Hepatocyte (in vitro differentiated cells): ENCODE data around the gene PIGL. TPM values are rescaled to one million over a fixed set of nuclear protein-coding genes. Genes with fewer than 3 reads are reported as not detected.

Experiments
- DNase-seq: peaks from one replicate; pipeline ENCODE4 v3.0.0-alpha.2; 2016; ENCODE audit warnings: low spot score
- H2AFZ ChIP-seq: fragments of 200-600 bp; sonication (generic); 2 replicates; pipeline ENCODE4 v1.6.0; 2016; ENCODE audit warnings: antibody characterized with exemption, mild to moderate bottlenecking
- H3K27ac ChIP-seq: fragments of 200-600 bp; sonication (generic); 2 replicates; pipeline ENCODE4 v1.5.1; 2016; ENCODE audit warnings: mild to moderate bottlenecking
- H3K27me3 ChIP-seq: fragments of 200-600 bp; sonication (generic); 2 replicates; pipeline ENCODE4 v1.6.1; 2016
- H3K36me3 ChIP-seq: fragments of 200-600 bp; sonication (generic); replicated peaks from 2 replicates; pipeline ENCODE4 v1.5.1; 2016; ENCODE audit warnings: low read depth; ENCODE audit not compliant: insufficient read depth
- H3K4me1 ChIP-seq: fragments of 200-600 bp; sonication (generic); 2 replicates; pipeline ENCODE4 v1.5.1; 2016; ENCODE audit warnings: mild to moderate bottlenecking, moderate library complexity; ENCODE audit not compliant: insufficient read depth
- H3K4me2 ChIP-seq: fragments of 200-600 bp; sonication (generic); 2 replicates; pipeline ENCODE4 v1.6.0; 2016
- H3K4me3 ChIP-seq: fragments of 200-600 bp; sonication (generic); 2 replicates; pipeline ENCODE4 v1.5.1; 2016; ENCODE audit warnings: mild to moderate bottlenecking
- H3K79me2 ChIP-seq: fragments of 200-600 bp; sonication (generic); 2 replicates; pipeline ENCODE4 v1.6.0; 2017; ENCODE audit warnings: mild to moderate bottlenecking
- H3K9me2 ChIP-seq: fragments of 200-600 bp; sonication (generic); replicated peaks from 2 replicates; pipeline ENCODE4 v1.6.0; 2017; ENCODE audit warnings: mild to moderate bottlenecking; ENCODE audit not compliant: insufficient read depth
- H3K9me3 ChIP-seq: fragments of 200-600 bp; sonication (generic); 2 replicates; pipeline ENCODE4 v1.5.1; 2016; ENCODE audit warnings: low read depth, mild to moderate bottlenecking
- H4K20me1 ChIP-seq: fragments of 200-600 bp; sonication (generic); 2 replicates; pipeline ENCODE4 v1.6.0; 2016; ENCODE audit warnings: mild to moderate bottlenecking; ENCODE audit not compliant: insufficient read depth, poor library complexity, severe bottlenecking
- CTCF ChIP-seq: fragments of 200-600 bp; sonication (generic); IDR thresholded peaks from 2 replicates; pipeline ENCODE4 v1.5.1; 2016; ENCODE audit warnings: antibody characterized with exemption, mild to moderate bottlenecking; ENCODE audit not compliant: poor library complexity
- EZH2 ChIP-seq: fragments of 200-600 bp; sonication (generic); IDR thresholded peaks from 2 replicates; pipeline ENCODE4 v1.6.1; 2016; ENCODE audit warnings: antibody characterized with exemption, mild to moderate bottlenecking, borderline replicate concordance
- EZH2phosphoT487 ChIP-seq: fragments of 200-600 bp; sonication (generic); IDR thresholded peaks from one replicate; pipeline ENCODE4 v1.6.1; 2018; ENCODE audit warnings: antibody characterized with exemption, mild to moderate bottlenecking, low read depth, moderate library complexity; ENCODE audit not compliant: unreplicated experiment, severe bottlenecking
- WGBS: methylation state at CpG from one replicate; pipeline ENCODE4 v1.1.6; 2016; ENCODE audit warnings: low lambda C conversion rate; ENCODE audit errors: missing lambda C conversion rate; 5-methylcytosine and 5-hydroxymethylcytosine counted together
- polyA plus RNA-seq: library from polyadenylated mRNA; unstranded; fragments of >200 nt; fragmentation: Nextera tagmentation; extraction: Ambion mirVana; gene quantifications from 2 replicates; pipeline ENCODE4 v1.2.1, GENCODE V29; 2016
- total RNA-seq: library from RNA; depleted of rRNA; stranded (reverse); fragments of >200 nt; gene quantifications from 2 replicates; pipeline ENCODE4 v1.2.3, GENCODE V29; 2014

PIGL gene
- total and polyA plus RNA-seq, 2 experiments from 2014 or later, result 21.2 to 35.9 TPM

GRCh38 chr17:16325964-16326363, 109.0 kb downstream of the PIGL start:
- Histone ChIP-seq H3K36me3 (no peaks in the 10 kb centered on the region), H3K4me3 (no peak overlapping the region), H2AFZ (no peak overlapping the region), H3K4me1 (no peaks in the 10 kb centered on the region), H3K79me2 (no peaks in the 10 kb centered on the region), H3K27ac (no peak overlapping the region), H4K20me1 (no peaks in the 10 kb centered on the region), H3K9me2 (no peaks in the 10 kb centered on the region), H3K27me3 (no peaks in the 10 kb centered on the region), H3K4me2 (no peak overlapping the region), H3K9me3 (no peaks in the 10 kb centered on the region)
- no peak for TF ChIP-seq EZH2
- TF ChIP-seq CTCF, result no peak
- TF ChIP-seq EZH2phosphoT487, result no peak
- no peak for DNase-seq
- WGBS, result 88% methylated on average over 1 of the region's 1 CpG

GRCh38 chr17:16327018-16327417, 110.0 kb downstream of the PIGL start:
- Histone ChIP-seq H2AFZ (no peak overlapping the region), H3K79me2 (no peaks in the 10 kb centered on the region), H3K4me2 (no peak overlapping the region), H3K9me2 (no peaks in the 10 kb centered on the region), H3K9me3 (no peaks in the 10 kb centered on the region), H3K27ac (no peak overlapping the region), H3K4me1 (no peaks in the 10 kb centered on the region), H3K27me3 (no peaks in the 10 kb centered on the region), H3K4me3 (no peak overlapping the region), H4K20me1 (no peaks in the 10 kb centered on the region), H3K36me3 (no peaks in the 10 kb centered on the region)
- 94% methylated on average over 3 of the region's 3 CpGs for whole genome bisulfite sequencing
- no peak for TF ChIP-seq EZH2
- no peak for TF ChIP-seq CTCF
- TF ChIP-seq EZH2phosphoT487, result no peak
- DNase-seq, result no peak

GRCh38 chr17:16328997-16329396, 112.0 kb downstream of the PIGL start:
- H3K36me3 ChIP-seq, result no peaks in the 10 kb centered on the region
- DNase-seq, result no peak
- no peaks in the 10 kb centered on the region for H3K27me3 ChIP-seq
- H3K79me2 ChIP-seq, result no peaks in the 10 kb centered on the region
- no peak overlapping the region for H3K4me3 ChIP-seq
- no peaks in the 10 kb centered on the region for H3K9me2 ChIP-seq
- H3K9me3 ChIP-seq, result no peaks in the 10 kb centered on the region
- TF ChIP-seq EZH2, result no peak
- TF ChIP-seq CTCF, result no peak
- no peak for TF ChIP-seq EZH2phosphoT487
- 39% methylated on average over 1 of the region's 1 CpG for WGBS
- no peaks in the 10 kb centered on the region for H4K20me1 ChIP-seq
- no peak overlapping the region for H2AFZ ChIP-seq
- no peaks in the 10 kb centered on the region for H3K4me1 ChIP-seq
- H3K4me2 ChIP-seq, result no peak overlapping the region
- no peak overlapping the region for H3K27ac ChIP-seq
